IMR-90 (cell line): ENCODE results near the gene TPX2. TPM values are rescaled to one million over a fixed set of nuclear protein-coding genes. Genes with fewer than 3 reads are reported as not detected.
A peak's percentile ranks its signal among the peaks of the same experiment; 100 is the strongest.

Experiments
- ATAC-seq: fragments of 200-7000 bp; cut with Tn5 transposase; 2 replicates; pipeline ENCODE4 v1.9.1; 2020; ENCODE audit warnings: low read depth, mild to moderate bottlenecking, moderate library complexity
- BruUV-seq: library from RNA; stranded (reverse); fragments of 400-500 nt; replicated peaks from 2 replicates; lab custom pipeline; 2021; lab: Mats Ljungman, UMichigan
- CTCF ChIA-PET: fragments of 300-600 bp; formaldehyde crosslinking; extraction: SDS; loops from one replicate; lab custom pipeline; 2021; ENCODE audit warnings: antibody characterized with exemption; lab: Yijun Ruan, JAX
- POLR2A ChIA-PET: fragments of 300-600 bp; sonication (Branson Sonifier 250); formaldehyde crosslinking; loops from one replicate; lab custom pipeline; 2022; ENCODE audit warnings: antibody characterized with exemption; ENCODE audit not compliant: unreplicated experiment; lab: Charles Lee
- DNase-seq: peaks from one replicate; pipeline ENCODE4 v3.0.0; 2013
- H2AFZ ChIP-seq: replicated peaks from 2 replicates; pipeline ENCODE3; 2013; ENCODE audit warnings: low read length, mild to moderate bottlenecking; ENCODE audit not compliant: poor library complexity
- H2AK5ac ChIP-seq: 2 replicates; pipeline ENCODE4 v1.6.1; 2013; ENCODE audit warnings: low read depth, low read length, inconsistent platforms
- H2AK9ac ChIP-seq: replicated peaks from 2 replicates; pipeline ENCODE3; 2013; ENCODE audit warnings: mild to moderate bottlenecking, low read depth, low read length, moderate library complexity; ENCODE audit not compliant: poor library complexity
- H2BK120ac ChIP-seq: 2 replicates; pipeline ENCODE4 v1.6.1; 2013; ENCODE audit warnings: low read depth, low read length, inconsistent platforms
- H2BK15ac ChIP-seq: 3 replicates; pipeline ENCODE4 v1.6.1; 2013; ENCODE audit warnings: low read depth, low read length, inconsistent platforms
- H2BK20ac ChIP-seq: 2 replicates; pipeline ENCODE4 v1.6.1; 2013; ENCODE audit warnings: low read depth, mild to moderate bottlenecking, inconsistent platforms, low read length, moderate library complexity
- H2BK5ac ChIP-seq: 2 replicates; pipeline ENCODE4 v1.6.1; 2013; ENCODE audit warnings: mild to moderate bottlenecking, low read depth, low read length, inconsistent platforms; ENCODE audit not compliant: poor library complexity, severe bottlenecking
- H3K14ac ChIP-seq: replicated peaks from 2 replicates; pipeline ENCODE4 v1.6.1; 2013; ENCODE audit warnings: low read depth, low read length, inconsistent platforms
- H3K18ac ChIP-seq: 2 replicates; pipeline ENCODE4 v1.6.1; 2013; ENCODE audit warnings: low read depth, low read length, control low read depth
- H3K23ac ChIP-seq: 2 replicates; pipeline ENCODE4 v1.6.1; 2013; ENCODE audit warnings: low read depth, low read length, inconsistent platforms
- H3K27ac ChIP-seq: 2 replicates; pipeline ENCODE4 v1.5.1; 2013; ENCODE audit warnings: mild to moderate bottlenecking, control low read depth, low read length; ENCODE audit not compliant: insufficient read depth
- H3K27me3 ChIP-seq: 2 replicates; pipeline ENCODE4 v1.6.1; 2013; ENCODE audit warnings: low read length; ENCODE audit not compliant: control insufficient read depth, insufficient read depth
- H3K36me3 ChIP-seq: 2 replicates; pipeline ENCODE4 v1.6.1; 2013; ENCODE audit warnings: low read length, mixed read lengths; ENCODE audit not compliant: control insufficient read depth, insufficient read depth
- H3K4ac ChIP-seq: 2 replicates; pipeline ENCODE4 v1.6.1; 2013; ENCODE audit warnings: low read depth, low read length, inconsistent platforms
- H3K4me1 ChIP-seq: 2 replicates; pipeline ENCODE4 v1.6.1; 2013; ENCODE audit warnings: low read length, mixed read lengths; ENCODE audit not compliant: control insufficient read depth, insufficient read depth
- H3K4me2 ChIP-seq: 2 replicates; pipeline ENCODE4 v1.6.1; 2013; ENCODE audit warnings: low read depth, mild to moderate bottlenecking, control low read depth, low read length, moderate library complexity
- H3K4me3 ChIP-seq: 2 replicates; pipeline ENCODE4 v1.5.1; 2013; ENCODE audit warnings: low read depth, mild to moderate bottlenecking, control low read depth, low read length, moderate library complexity; ENCODE audit not compliant: insufficient read depth
- H3K56ac ChIP-seq: 2 replicates; pipeline ENCODE4 v1.6.1; 2013; ENCODE audit warnings: low read length, inconsistent platforms; ENCODE audit not compliant: insufficient read depth; ENCODE audit errors: extremely low read depth
- H3K79me1 ChIP-seq, 2 experiments: 2 replicates each; pipeline ENCODE4 v1.6.1; 2013; ENCODE audit warnings: low read length in 2 of 2, inconsistent platforms in 1 of 2, low read depth in 1 of 2
- H3K9ac ChIP-seq: 2 replicates; pipeline ENCODE4 v1.6.1; 2013; ENCODE audit warnings: low read depth, low read length, control low read depth
- H3K9me1 ChIP-seq: 2 replicates; pipeline ENCODE4 v1.6.1; 2013; ENCODE audit warnings: low read length, inconsistent platforms; ENCODE audit not compliant: insufficient read depth
- H3K9me3 ChIP-seq: 2 replicates; pipeline ENCODE4 v1.6.1; 2013; ENCODE audit warnings: low read length; ENCODE audit not compliant: control insufficient read depth, insufficient read depth
- H4K20me1 ChIP-seq: 2 replicates; pipeline ENCODE4 v1.6.1; 2013; ENCODE audit warnings: low read length, inconsistent platforms; ENCODE audit not compliant: insufficient read depth
- H4K5ac ChIP-seq: 2 replicates; pipeline ENCODE4 v1.6.1; 2013; ENCODE audit warnings: mild to moderate bottlenecking, low read depth, low read length, control low read depth
- H4K8ac ChIP-seq, 2 experiments: 2 replicates each; pipeline ENCODE4 v1.6.1; 2013; ENCODE audit warnings: low read depth in 2 of 2, low read length in 2 of 2, control low read depth in 1 of 2, inconsistent platforms in 1 of 2
- H4K91ac ChIP-seq: 2 replicates; pipeline ENCODE4 v1.6.1; 2013; ENCODE audit warnings: low read depth, low read length, inconsistent platforms; ENCODE audit not compliant: insufficient read depth
- BHLHE40 ChIP-seq: fragments of 150-350 bp; IDR thresholded peaks from 2 replicates; pipeline ENCODE4 v1.6.1; 2016; ENCODE audit warnings: mild to moderate bottlenecking, low read depth, low read length
- CEBPB ChIP-seq: IDR thresholded peaks from 2 replicates; pipeline ENCODE4 v1.6.1; 2012; ENCODE audit warnings: low read depth, low read length, improper control_type of control experiment
- CTCF ChIP-seq: conservative IDR thresholded peaks from 2 replicates; pipeline ENCODE4 v1.5.1; 2012; ENCODE audit warnings: mild to moderate bottlenecking, low read depth, low read length, improper control_type of control experiment
- ELK1 ChIP-seq: fragments of 150-350 bp; IDR thresholded peaks from 2 replicates; pipeline ENCODE4 v1.6.1; 2016; ENCODE audit warnings: low read depth, mild to moderate bottlenecking, low read length, moderate library complexity, borderline replicate concordance
- FOS ChIP-seq: fragments of 150-350 bp; IDR thresholded peaks from 2 replicates; pipeline ENCODE4 v1.6.1; 2016; ENCODE audit warnings: low read depth, low read length
- MAFK ChIP-seq: IDR thresholded peaks from 2 replicates; pipeline ENCODE4 v1.6.1; 2012; ENCODE audit warnings: low read depth, low read length, improper control_type of control experiment
- MXI1 ChIP-seq: IDR thresholded peaks from 2 replicates; pipeline ENCODE4 v1.6.1; 2012; ENCODE audit warnings: low read depth, mild to moderate bottlenecking, low read length, moderate library complexity, borderline replicate concordance
- NFE2L2 ChIP-seq: fragments of 150-350 bp; IDR thresholded peaks from 2 replicates; pipeline ENCODE4 v1.6.1; 2016; ENCODE audit warnings: low read depth, mild to moderate bottlenecking, low read length
- POLR2A ChIP-seq: IDR thresholded peaks from 2 replicates; pipeline ENCODE4 v1.6.1; 2012; ENCODE audit warnings: mild to moderate bottlenecking, low read depth, low read length
- RAD21 ChIP-seq: IDR thresholded peaks from 2 replicates; pipeline ENCODE4 v1.6.1; 2012; ENCODE audit warnings: low read length, improper control_type of control experiment
- RFX5 ChIP-seq: IDR thresholded peaks from 2 replicates; pipeline ENCODE4 v1.8.0; 2012; ENCODE audit warnings: low read depth, mild to moderate bottlenecking, low read length, moderate library complexity
- SMC3 ChIP-seq: fragments of 150-350 bp; IDR thresholded peaks from 2 replicates; pipeline ENCODE4 v1.6.1; 2016; ENCODE audit warnings: low read depth, mild to moderate bottlenecking, antibody characterized with exemption, low read length, moderate library complexity
- USF2 ChIP-seq: fragments of 150-350 bp; IDR thresholded peaks from 2 replicates; pipeline ENCODE4 v1.6.1; 2017; ENCODE audit warnings: mild to moderate bottlenecking, antibody characterized with exemption, low read length, low read depth
- WGBS, 2 experiments: methylation state at CpG; one replicate each; pipeline versions ENCODE4 v1.1.5 to v1.1.7; 2013; ENCODE audit warnings: missing lambda C conversion rate in 2 of 2; ENCODE audit not compliant: insufficient read length in 1 of 2; ENCODE audit errors: extremely low coverage in 2 of 2; 5-methylcytosine and 5-hydroxymethylcytosine counted together
- dilution Hi-C: fragments of 300-500 bp; cut with HindIII; formaldehyde crosslinking; loops from one replicate; pipeline ENCODE4 v1.14.3; 2018; ENCODE audit warnings: low sequenced_read_pairs; ENCODE audit not compliant: unreplicated experiment
- in situ Hi-C: fragments of 300-500 bp; cut with MboI; formaldehyde crosslinking; loops from 3 replicates; pipeline ENCODE4 v1.14.3; 2019; ENCODE audit warnings: low sequenced_read_pairs, inconsistent platforms, mixed read lengths
- intact Hi-C: fragments of 100-400 bp; cut with micrococcal nuclease; formaldehyde crosslinking; loops from 2 replicates; pipeline ENCODE4 v1.10.0; 2022
- polyA plus RNA-seq, 3 experiments: library from polyadenylated mRNA; depleted of rRNA; stranded (reverse); fragments of >200 nt; gene quantifications; 2 replicates each; pipeline ENCODE4 v1.2.3, GENCODE V29; 2012; ENCODE audit warnings: low replicate concordance in 1 of 3
- total RNA-seq: library from RNA; depleted of rRNA; stranded (reverse); fragments of >200 nt; gene quantifications from 2 replicates; pipeline ENCODE4 v1.2.3, GENCODE V29; 2012

TPX2 gene
- total and polyA plus RNA-seq, 2 of the 4 experiments (the other 2 are of a cell fraction): 28.5 to 72.2 TPM

- in situ Hi-C loops: loop anchor here (5.0 kb wide), 2 partner anchors 58 to 158 kb away; no protein-coding TSS in a partner anchor
- POLR2A ChIA-PET: interaction anchor here (0.8 to 1.2 kb wide), 4 partner anchors 9 to 59 kb away, joined by 3 to 6 read pairs (median 4); no protein-coding TSS in a partner anchor
- TF ChIP-seq NFE2L2: no peak
- TF ChIP-seq ELK1: no peak
- TF ChIP-seq SMC3: no peak
- no peak for TF ChIP-seq CTCF
- no peak for TF ChIP-seq MXI1
- TF ChIP-seq RFX5: no peak
- TF ChIP-seq USF2: no peak
- no peak for TF ChIP-seq RAD21
- TF ChIP-seq CEBPB: no peak
- no peak for TF ChIP-seq BHLHE40
- TF ChIP-seq MAFK: no peak
- TF ChIP-seq FOS: no peak
- TF ChIP-seq POLR2A: no peak
Observed at GRCh38 chr20:31720486-31721407, 18.3 kb upstream of the TPX2 start.

More at GRCh38 chr20:31720486-31721407, 18.3 kb upstream of the TPX2 start:
- Histone ChIP-seq H4K91ac (peak overlapping the region; percentile 100), H4K20me1 (no peaks in the 10 kb centered on the region; the same call in 1 of the 2 replicates), H3K4me2 (peak overlapping the region; percentile 69), H3K27ac (peak overlapping the region; percentile 63), H2AFZ (peak overlapping the region; percentile 23), H3K27me3 (no peaks in the 10 kb centered on the region), H3K9me3 (no peaks in the 10 kb centered on the region), H3K4ac (peak overlapping the region; percentile 100), H2AK9ac (peak overlapping the region; percentile 99), H2BK5ac (peak overlapping the region; percentile 82), H2BK15ac (peak overlapping the region; percentile 90), H3K4me1 (peaks cover 25% of the 10 kb centered on the region), H3K79me1 (peaks cover 16 to 64% of the 10 kb centered on the region in 2 experiments), H3K56ac (peak overlapping the region; percentile 84), H2BK120ac (peak overlapping the region; percentile 90), H4K5ac (peak overlapping the region; percentile 49), H3K36me3 (peaks cover 24% of the 10 kb centered on the region), H3K9ac (peak overlapping the region; percentile 83), H3K9me1 (peaks cover 20% of the 10 kb centered on the region), H3K23ac (peak overlapping the region; percentile 96), H3K4me3 (peak overlapping the region; percentile 75), H2AK5ac (peak overlapping the region; percentile 97), H3K18ac (peak overlapping the region; percentile 49; the same call in 1 of the 2 replicates), H2BK20ac (peak overlapping the region; percentile 83), H3K14ac (peak overlapping the region; percentile 98), H4K8ac (peak overlapping the region; percentile 10 to 85)
- intact Hi-C loops: no loop called here
- CTCF ChIA-PET: interaction anchor here (0.5 to 5.1 kb wide), 4 partner anchors 58 to 147 kb away, joined by 3 to 59 read pairs (median 3); no protein-coding TSS in a partner anchor
- no TSS peak for BruUV-seq
- DNase-seq: no peak
- ATAC-seq: no peak
- WGBS, 2 experiments: no CpG with 5 or more reads among the region's 7 CpGs
- dilution Hi-C loops: no loop called here
